Limb (tissue), 2 donors: ENCODE measurements around the gene ZBTB7C.

Source experiments
- DNase-seq, 2 donors: peaks; one replicate each; pipeline ENCODE4 v3.0.0-alpha.2; 2016; ENCODE audit errors: extremely low spot score in 2 of 2

ZBTB7C gene

GRCh38 chr18:48418539-48419276, 9.5 kb upstream of the ZBTB7C start:
- no peak for DNase-seq

- no peak for DNase-seq
Measured at GRCh38 chr18:48417985-48418384, 8.8 kb upstream of the ZBTB7C start.

- no peak for DNase-seq
Measured at GRCh38 chr18:48413342-48413741, 4.2 kb upstream of the ZBTB7C start.

- peak in 1 of 2 donors; percentile 36 for DNase-seq
Measured at GRCh38 chr18:48412339-48412929, 3.3 kb upstream of the ZBTB7C start.

- peak; percentile 87 to 91 for DNase-seq
Measured at GRCh38 chr18:48410095-48410920, 1.1 kb upstream of the ZBTB7C start.

- no peak for DNase-seq
Measured at GRCh38 chr18:48409591-48410094, 460 bp upstream of the ZBTB7C start.

- peak in 1 of 2 donors; percentile 48 for DNase-seq
Measured at GRCh38 chr18:48408111-48408726, 964 bp downstream of the ZBTB7C start.

GRCh38 chr18:48407358-48407757, 1.8 kb downstream of the ZBTB7C start:
- DNase-seq: no peak

GRCh38 chr18:48405978-48406377, 3.2 kb downstream of the ZBTB7C start:
- no peak for DNase-seq

GRCh38 chr18:48404716-48405507, 4.3 kb downstream of the ZBTB7C start:
- DNase-seq: no peak

GRCh38 chr18:48402953-48403352, 6.2 kb downstream of the ZBTB7C start:
- DNase-seq: peak; percentile 53 to 60

- no peak for DNase-seq
Measured at GRCh38 chr18:48399303-48400075, 9.7 kb downstream of the ZBTB7C start.

- DNase-seq: no peak
Measured at GRCh38 chr18:48398074-48398473, 11.1 kb downstream of the ZBTB7C start.

GRCh38 chr18:48397021-48397420, 12.2 kb downstream of the ZBTB7C start:
- no peak for DNase-seq

- no peak for DNase-seq
Measured at GRCh38 chr18:48396561-48396960, 12.6 kb downstream of the ZBTB7C start.

GRCh38 chr18:48395646-48396045, 13.5 kb downstream of the ZBTB7C start:
- DNase-seq: no peak

- no peak for DNase-seq
Measured at GRCh38 chr18:48394176-48394575, 15.0 kb downstream of the ZBTB7C start.

- peak in 1 of 2 donors; percentile 21 for DNase-seq
Measured at GRCh38 chr18:48393776-48394175, 15.4 kb downstream of the ZBTB7C start.

GRCh38 chr18:48393170-48393569, 16.0 kb downstream of the ZBTB7C start:
- peak in 1 of 2 donors; percentile 9 for DNase-seq

- DNase-seq: no peak
Measured at GRCh38 chr18:48392268-48392667, 16.9 kb downstream of the ZBTB7C start.
